Smooth muscle cell of the brain vasculature (primary cell): ENCODE data around the gene GASK1A.
"Not testable (repeated sequence)": the region's sequence is repeated elsewhere in the genome, so short reads cannot be mapped to it uniquely, and the experiment has no call there.

ENCODE experiments used
- DNase-seq: peaks from one replicate; pipeline ENCODE4 v3.0.0-alpha.2; 2012; ENCODE audit warnings: low read depth, low spot score

Gene GASK1A

GRCh38 chr3:43031485-43031884 is 52.4 kb downstream of the GASK1A start:
- no peak for DNase-seq

- DNase-seq: no peak
Measured at GRCh38 chr3:43031889-43032545, 52.9 kb downstream of the GASK1A start.

- DNase-seq: no peak
Measured at GRCh38 chr3:43032646-43033628, 53.8 kb downstream of the GASK1A start.

- no peak for DNase-seq
Measured at GRCh38 chr3:43034200-43034599, 55.1 kb downstream of the GASK1A start.

GRCh38 chr3:43034911-43035310 is 55.8 kb downstream of the GASK1A start:
- no peak for DNase-seq

- DNase-seq: no peak
Measured at GRCh38 chr3:43035801-43036365, 56.8 kb downstream of the GASK1A start.

- DNase-seq: no peak
Measured at GRCh38 chr3:43036621-43037423, 57.7 kb downstream of the GASK1A start.

GRCh38 chr3:43038010-43038409 is 58.9 kb downstream of the GASK1A start:
- no peak for DNase-seq

GRCh38 chr3:43041517-43041916 is 62.4 kb downstream of the GASK1A start:
- DNase-seq: no peak

GRCh38 chr3:43043071-43043766 is 64.1 kb downstream of the GASK1A start:
- no peak for DNase-seq

- DNase-seq: no peak
Measured at GRCh38 chr3:43043793-43044192, 64.7 kb downstream of the GASK1A start.

GRCh38 chr3:43045079-43045478 is 66.0 kb downstream of the GASK1A start:
- not testable (repeated sequence) for DNase-seq

GRCh38 chr3:43046583-43046982 is 67.5 kb downstream of the GASK1A start:
- no peak for DNase-seq

- DNase-seq: no peak
Measured at GRCh38 chr3:43048470-43048869, 69.4 kb downstream of the GASK1A start.

GRCh38 chr3:43053291-43053690 is 74.2 kb downstream of the GASK1A start:
- no peak for DNase-seq

- no peak for DNase-seq
Measured at GRCh38 chr3:43054754-43055153, 75.6 kb downstream of the GASK1A start.

GRCh38 chr3:43055393-43055792 is 76.3 kb downstream of the GASK1A start:
- DNase-seq: no peak

GRCh38 chr3:43055806-43056770 is 77.0 kb downstream of the GASK1A start:
- DNase-seq: no peak

GRCh38 chr3:43059456-43059855 is 80.3 kb downstream of the GASK1A start:
- no peak for DNase-seq
